LNCaP clone FGC (cell line): ENCODE results near the gene ABCA10.

Source experiments
- DNase-seq: peaks from one replicate; pipeline ENCODE4 v3.0.0-alpha.2; 2011; ENCODE audit warnings: low read depth
- H3K4me3 ChIP-seq: 2 replicates; pipeline ENCODE4 v1.5.1; 2011; ENCODE audit warnings: mild to moderate bottlenecking, low read depth, low read length, control low read depth
- TF ChIP-seq, protein P1 (sequence below): IDR thresholded peaks from 2 replicates; pipeline ENCODE4 v1.5.1; 2012; ENCODE audit warnings: mild to moderate bottlenecking; ENCODE audit not compliant: control insufficient read depth, insufficient read depth; ENCODE audit errors: extremely low read depth

ABCA10 gene

DNA sequence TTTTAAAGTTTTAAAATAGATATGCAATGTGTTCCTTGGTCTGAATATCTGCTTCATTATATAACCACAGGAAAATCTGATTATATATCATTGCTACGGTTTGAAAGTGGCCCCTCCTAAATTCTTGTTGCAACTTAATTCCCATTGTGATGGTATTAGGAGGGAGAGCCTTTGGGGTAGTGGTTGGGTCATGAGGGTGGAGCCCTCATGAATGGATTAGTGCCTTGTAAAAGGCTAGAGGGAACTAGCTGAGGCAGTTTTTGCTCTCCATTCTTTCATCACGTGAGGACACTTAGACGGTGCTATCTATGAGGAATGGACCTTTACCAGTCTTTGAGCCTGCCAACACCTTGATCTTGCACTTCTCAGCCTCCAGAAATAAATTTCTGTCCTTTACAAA is 94.5 kb downstream of the ABCA10 start:
- TF ChIP-seq, protein P1, sequence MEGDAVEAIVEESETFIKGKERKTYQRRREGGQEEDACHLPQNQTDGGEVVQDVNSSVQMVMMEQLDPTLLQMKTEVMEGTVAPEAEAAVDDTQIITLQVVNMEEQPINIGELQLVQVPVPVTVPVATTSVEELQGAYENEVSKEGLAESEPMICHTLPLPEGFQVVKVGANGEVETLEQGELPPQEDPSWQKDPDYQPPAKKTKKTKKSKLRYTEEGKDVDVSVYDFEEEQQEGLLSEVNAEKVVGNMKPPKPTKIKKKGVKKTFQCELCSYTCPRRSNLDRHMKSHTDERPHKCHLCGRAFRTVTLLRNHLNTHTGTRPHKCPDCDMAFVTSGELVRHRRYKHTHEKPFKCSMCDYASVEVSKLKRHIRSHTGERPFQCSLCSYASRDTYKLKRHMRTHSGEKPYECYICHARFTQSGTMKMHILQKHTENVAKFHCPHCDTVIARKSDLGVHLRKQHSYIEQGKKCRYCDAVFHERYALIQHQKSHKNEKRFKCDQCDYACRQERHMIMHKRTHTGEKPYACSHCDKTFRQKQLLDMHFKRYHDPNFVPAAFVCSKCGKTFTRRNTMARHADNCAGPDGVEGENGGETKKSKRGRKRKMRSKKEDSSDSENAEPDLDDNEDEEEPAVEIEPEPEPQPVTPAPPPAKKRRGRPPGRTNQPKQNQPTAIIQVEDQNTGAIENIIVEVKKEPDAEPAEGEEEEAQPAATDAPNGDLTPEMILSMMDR = no peak
- no peak for DNase-seq
- H3K4me3 ChIP-seq = no peak overlapping the region

GRCh38 chr17:69130627-69131296 is 97.9 kb downstream of the ABCA10 start:
- no peak overlapping the region for H3K4me3 ChIP-seq
- no peak for DNase-seq

GRCh38 chr17:69123626-69124025 is 105.0 kb downstream of the ABCA10 start:
- TF ChIP-seq, protein P1 = no peak
- H3K4me3 ChIP-seq = no peak overlapping the region
- no peak for DNase-seq

More at GRCh38 chr17:69130627-69131296, 97.9 kb downstream of the ABCA10 start:
- TF ChIP-seq, protein P1 = no peak

GRCh38 chr17:69122065-69122464 is 106.6 kb downstream of the ABCA10 start:
- DNase-seq = no peak
- TF ChIP-seq, protein P1 = no peak
- no peak overlapping the region for H3K4me3 ChIP-seq

GRCh38 chr17:69117855-69118784 is 110.5 kb downstream of the ABCA10 start:
- H3K4me3 ChIP-seq = no peak overlapping the region
- no peak for DNase-seq
- TF ChIP-seq, protein P1 = no peak

- H3K4me3 ChIP-seq = no peak overlapping the region
- DNase-seq = no peak
- TF ChIP-seq, protein P1 = no peak
Observed at GRCh38 chr17:69111794-69112193, 116.8 kb downstream of the ABCA10 start.
